K562 (cell line): ENCODE measurements around the gene POLD4. TPM values are rescaled to one million over a fixed set of nuclear protein-coding genes. Genes with fewer than 3 reads are reported as not detected.
A peak's percentile ranks its signal among the peaks of the same experiment; 100 is the strongest.

Source experiments
- ARID1B ChIP-seq: fragments of 450-650 bp; IDR thresholded peaks from 2 replicates; pipeline ENCODE4 v1.6.1; 2016; ENCODE audit warnings: antibody characterized with exemption, mild to moderate bottlenecking, inconsistent platforms
- ATF2 ChIP-seq: sonication (generic); formaldehyde crosslinking; IDR thresholded peaks from 2 replicates; pipeline ENCODE4 v1.8.1; 2022; ENCODE audit warnings: missing genetic modification reagents
- BCL6 ChIP-seq: fragments of 250-450 bp; sonication (Bioruptor Pico); IDR thresholded peaks from 2 replicates; pipeline ENCODE4 v1.4.0; 2020
- CBX8 ChIP-seq: fragments of 200-600 bp; sonication (generic); IDR thresholded peaks from 2 replicates; pipeline ENCODE4 v1.6.1; 2012; ENCODE audit warnings: borderline replicate concordance, mixed run types, low read depth, mild to moderate bottlenecking, moderate library complexity, mixed read lengths, low read length, control low read depth, inconsistent platforms; ENCODE audit not compliant: poor library complexity, severe bottlenecking; ENCODE audit errors: extremely low read depth
- CHD2 ChIP-seq: IDR thresholded peaks from 2 replicates; pipeline ENCODE4 v1.6.1; 2011; ENCODE audit warnings: low read depth, low read length
- DDX20 ChIP-seq: fragments of 450-650 bp; IDR thresholded peaks from 2 replicates; pipeline ENCODE4 v1.6.1; 2016; ENCODE audit warnings: missing genetic modification characterization, low read depth, mild to moderate bottlenecking, missing compliant biosample characterization, moderate library complexity
- EGR1 ChIP-seq: fragments of 450-650 bp; conservative IDR thresholded peaks from 2 replicates; pipeline ENCODE4 v1.6.1; 2017; ENCODE audit warnings: mild to moderate bottlenecking
- FOXO4 ChIP-seq: fragments of 450-650 bp; formaldehyde crosslinking; IDR thresholded peaks from 2 replicates; pipeline ENCODE4 v1.4.0; 2020; ENCODE audit warnings: mild to moderate bottlenecking, moderate library complexity
- FOXP4 ChIP-seq: sonication (generic); formaldehyde crosslinking; IDR thresholded peaks from 2 replicates; pipeline ENCODE4 v1.8.0; 2022; ENCODE audit warnings: mild to moderate bottlenecking, missing genetic modification reagents, borderline replicate concordance
- MIER1 ChIP-seq: fragments of 450-650 bp; IDR thresholded peaks from 2 replicates; pipeline ENCODE4 v1.6.1; 2016; ENCODE audit warnings: antibody characterized with exemption, mild to moderate bottlenecking, low read depth
- MYBL2 ChIP-seq, 2 experiments: fragments of 450-650 bp in 1 of 2; sonication (generic) in 1 of 2; formaldehyde crosslinking in 1 of 2; IDR thresholded peaks; 2 replicates each; pipeline versions ENCODE4 v1.6.1 to v1.8.1; 2017 to 2022; ENCODE audit warnings: borderline replicate concordance in 1 of 2, inconsistent platforms in 1 of 2, low read depth in 1 of 2, mild to moderate bottlenecking in 1 of 2, missing genetic modification reagents in 1 of 2, moderate library complexity in 1 of 2
- MYNN ChIP-seq, 2 experiments: sonication (generic); formaldehyde crosslinking in 1 of 2; IDR thresholded peaks; 2 replicates each; pipeline versions ENCODE4 v1.5.0 to v1.6.1; 2016 to 2020; ENCODE audit warnings: antibody characterized with exemption in 1 of 2, missing genetic modification reagents in 1 of 2
- PCBP1 ChIP-seq: fragments of 200-400 bp; formaldehyde crosslinking; IDR thresholded peaks from 2 replicates; pipeline ENCODE4 v1.6.1; 2018; ENCODE audit warnings: mild to moderate bottlenecking, low read depth, low read length; ENCODE audit not compliant: poor library complexity, severe bottlenecking
- PHF20 ChIP-seq: fragments of 450-650 bp; IDR thresholded peaks from 2 replicates; pipeline ENCODE4 v1.6.1; 2018; ENCODE audit not compliant: partially characterized antibody
- RUNX1 ChIP-seq: sonication (generic); IDR thresholded peaks from 2 replicates; pipeline ENCODE4 v1.6.1; 2016; ENCODE audit warnings: antibody characterized with exemption, low read depth
- SMC3 ChIP-seq: conservative IDR thresholded peaks from 2 replicates; pipeline ENCODE4 v1.6.1; 2011; ENCODE audit warnings: low read depth, low read length, improper control_type of control experiment; ENCODE audit not compliant: insufficient read depth
- SREBF1 ChIP-seq: fragments of 150-350 bp; IDR thresholded peaks from 2 replicates; pipeline ENCODE4 v1.6.1; 2014; ENCODE audit warnings: antibody characterized with exemption, low read depth, low read length, borderline replicate concordance
- SREBF2 ChIP-seq: sonication (generic); formaldehyde crosslinking; IDR thresholded peaks from 2 replicates; pipeline ENCODE4 v1.4.0; 2020; ENCODE audit warnings: mild to moderate bottlenecking, missing genetic modification reagents
- ZNF778 ChIP-seq: fragments of 450-650 bp; formaldehyde crosslinking; IDR thresholded peaks from 2 replicates; pipeline ENCODE4 v1.4.0; 2020; ENCODE audit warnings: mild to moderate bottlenecking, moderate library complexity
- polyA plus RNA-seq, 8 experiments: library from polyadenylated mRNA; depleted of rRNA in 4 of 8; stranded (reverse) in 5 of 8; unstranded in 3 of 8; fragments of >200 nt; fragmentation: Nextera tagmentation in 2 of 8; fragmentation: Illumina TruSeq in 1 of 8; extraction: Ambion mirVana in 2 of 8; extraction: Trizol in 1 of 8; gene quantifications; 2 replicates each; pipeline versions ENCODE4 v1.2.1 to v1.2.3, GENCODE V29; 2011 to 2014; ENCODE audit warnings: inconsistent platforms in 1 of 8, missing spikeins in 1 of 8
- total RNA-seq, 7 experiments: library from RNA; depleted of rRNA in 6 of 7; stranded (reverse); fragments of >200 nt in 6 of 7; fragmentation: Illumina TruSeq in 2 of 7; extraction: Trizol in 2 of 7; gene quantifications; 2 replicates each; pipeline versions ENCODE4 v1.2.1 to v1.2.3, GENCODE V29; 2011 to 2021; ENCODE audit warnings: low replicate concordance in 1 of 7
- TF ChIP-seq, protein P1 (sequence below): fragments of 200-800 bp; sonication (Bioruptor generic); IDR thresholded peaks from 2 replicates; pipeline ENCODE4 v1.6.1; 2017; ENCODE audit warnings: missing genetic modification characterization, missing compliant biosample characterization

The POLD4 gene
- total and polyA plus RNA-seq, 9 of the 15 experiments (the other 6 are each of a cell fraction or from before 2014, with no cell fraction given) = 5.8 to 64.5 (median 18.3) TPM

- TF ChIP-seq ATF2 (CRISPR knock-in tag) = peak; percentile 8; the same call in 1 of the 2 replicates
- TF ChIP-seq SREBF2 (CRISPR knock-in tag) = no peak
- no peak for TF ChIP-seq DDX20 (tag)
- TF ChIP-seq BCL6 (CRISPR knock-in tag) = no peak
- TF ChIP-seq MYNN (IDR thresholded peaks at IDR 0.05) = peak; percentile 12; the same call in 1 of the 2 replicates
- TF ChIP-seq MYNN (CRISPR knock-in tag; IDR thresholded peaks at IDR 0.05) = no peak
- TF ChIP-seq PCBP1 = no peak
- no peak for TF ChIP-seq MIER1
- no peak for TF ChIP-seq RUNX1
- TF ChIP-seq CBX8 = no peak
- peak; percentile 55; the same call in 1 of the 2 replicates for TF ChIP-seq MYBL2 (IDR thresholded peaks at IDR 0.05; ENCODE audit: low read depth)
- TF ChIP-seq MYBL2 (CRISPR knock-in tag; IDR thresholded peaks at IDR 0.05; ENCODE audit: borderline replicate concordance) = no peak
- TF ChIP-seq FOXP4 (CRISPR knock-in tag) = peak; percentile 51; the same call in 1 of the 2 replicates
- TF ChIP-seq CHD2 = no peak; the same call in 1 of the 2 replicates
- TF ChIP-seq PHF20 = peak; percentile 91
- 0 out of 2 replicates have a peak, but pooled peaks have one; percentile 6 for TF ChIP-seq ARID1B
- TF ChIP-seq ZNF778 (CRISPR knock-in tag) = no peak
- TF ChIP-seq SMC3 = 0 out of 2 replicates have a peak, but pooled peaks have one; percentile 1
- peak; percentile 83 for TF ChIP-seq SREBF1
- TF ChIP-seq EGR1 = peak; percentile 64; the same call in 1 of the 2 replicates
- no peak for TF ChIP-seq FOXO4 (CRISPR knock-in tag)
- TF ChIP-seq, protein P1, sequence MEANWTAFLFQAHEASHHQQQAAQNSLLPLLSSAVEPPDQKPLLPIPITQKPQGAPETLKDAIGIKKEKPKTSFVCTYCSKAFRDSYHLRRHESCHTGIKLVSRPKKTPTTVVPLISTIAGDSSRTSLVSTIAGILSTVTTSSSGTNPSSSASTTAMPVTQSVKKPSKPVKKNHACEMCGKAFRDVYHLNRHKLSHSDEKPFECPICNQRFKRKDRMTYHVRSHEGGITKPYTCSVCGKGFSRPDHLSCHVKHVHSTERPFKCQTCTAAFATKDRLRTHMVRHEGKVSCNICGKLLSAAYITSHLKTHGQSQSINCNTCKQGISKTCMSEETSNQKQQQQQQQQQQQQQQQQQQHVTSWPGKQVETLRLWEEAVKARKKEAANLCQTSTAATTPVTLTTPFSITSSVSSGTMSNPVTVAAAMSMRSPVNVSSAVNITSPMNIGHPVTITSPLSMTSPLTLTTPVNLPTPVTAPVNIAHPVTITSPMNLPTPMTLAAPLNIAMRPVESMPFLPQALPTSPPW (CRISPR knock-in tag) = peak; percentile 81
These were observed 38.2 kb upstream of the POLD4 start, which contains the start of gene RAD9A (continued) for GRCh38 chr11:67391304-67392182.
